GM08714 (cell line): ENCODE measurements around the gene KBTBD13.
"Not testable (repeated sequence)": the region's sequence is repeated elsewhere in the genome, so short reads cannot be mapped to it uniquely, and the experiment has no call there.

Experiments used
- H3K4me3 ChIP-seq: fragments of 200-500 bp; sonication (Bioruptor generic); 2 replicates; pipeline ENCODE4 v1.5.1; 2014; ENCODE audit warnings: mild to moderate bottlenecking, low read length, inconsistent platforms
- ZNF274 ChIP-seq: IDR thresholded peaks from 2 replicates; pipeline ENCODE4 v1.6.1; 2012; ENCODE audit warnings: mild to moderate bottlenecking, low read depth, low read length

KBTBD13 gene

GRCh38 chr15:65085207-65085753 is 8.7 kb downstream of the KBTBD13 start:
- no peak for TF ChIP-seq ZNF274
- H3K4me3 ChIP-seq, result no peak overlapping the region

DNA sequence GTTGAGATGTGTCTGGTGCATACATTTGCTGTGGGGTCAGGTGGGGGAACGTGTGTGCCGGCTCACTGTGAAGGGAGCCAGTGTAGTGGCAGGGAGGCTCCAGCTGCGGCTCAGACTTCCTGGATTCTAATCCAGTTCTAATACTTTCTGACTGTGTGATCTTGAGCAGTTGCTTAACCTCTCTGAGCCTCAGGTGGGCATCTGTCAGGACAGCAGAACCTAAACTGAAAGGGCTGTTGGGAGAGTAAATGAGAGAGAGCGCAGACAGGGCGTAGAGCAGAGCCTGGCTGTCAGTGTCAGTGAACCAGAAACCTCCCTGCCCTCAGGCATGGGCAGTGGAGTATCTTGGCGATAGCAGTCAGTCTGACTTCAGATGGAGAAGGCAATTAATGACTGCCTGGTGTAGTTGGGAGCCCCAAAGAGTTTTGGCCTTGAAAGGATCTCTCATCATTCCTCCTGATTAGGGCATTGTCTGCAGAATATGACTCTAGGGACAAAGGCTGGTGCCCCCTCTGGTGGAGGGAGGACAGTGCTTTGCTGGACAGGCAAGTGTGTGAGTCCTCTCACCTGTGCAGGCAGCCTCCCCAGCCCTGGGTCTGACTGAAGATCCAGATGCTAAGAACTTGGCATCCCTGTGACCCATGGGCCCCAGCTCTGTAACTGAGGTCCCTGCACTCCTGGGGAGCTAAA is 9.6 kb downstream of the KBTBD13 start:
- no peak for TF ChIP-seq ZNF274
- H3K4me3 ChIP-seq, result no peak overlapping the region

GRCh38 chr15:65086680-65087111 is 10.2 kb downstream of the KBTBD13 start:
- TF ChIP-seq ZNF274, result no peak
- no peak overlapping the region for H3K4me3 ChIP-seq

GRCh38 chr15:65087411-65087810 is 10.9 kb downstream of the KBTBD13 start:
- no peak for TF ChIP-seq ZNF274
- no peak overlapping the region for H3K4me3 ChIP-seq

- no peak overlapping the region for H3K4me3 ChIP-seq
- TF ChIP-seq ZNF274, result no peak
Measured at GRCh38 chr15:65087873-65088642, 11.5 kb downstream of the KBTBD13 start.

GRCh38 chr15:65088643-65089021 is 12.1 kb downstream of the KBTBD13 start:
- H3K4me3 ChIP-seq, result no peak overlapping the region
- TF ChIP-seq ZNF274, result no peak

GRCh38 chr15:65089206-65089824 is 12.8 kb downstream of the KBTBD13 start:
- H3K4me3 ChIP-seq, result no peak overlapping the region
- no peak for TF ChIP-seq ZNF274

DNA sequence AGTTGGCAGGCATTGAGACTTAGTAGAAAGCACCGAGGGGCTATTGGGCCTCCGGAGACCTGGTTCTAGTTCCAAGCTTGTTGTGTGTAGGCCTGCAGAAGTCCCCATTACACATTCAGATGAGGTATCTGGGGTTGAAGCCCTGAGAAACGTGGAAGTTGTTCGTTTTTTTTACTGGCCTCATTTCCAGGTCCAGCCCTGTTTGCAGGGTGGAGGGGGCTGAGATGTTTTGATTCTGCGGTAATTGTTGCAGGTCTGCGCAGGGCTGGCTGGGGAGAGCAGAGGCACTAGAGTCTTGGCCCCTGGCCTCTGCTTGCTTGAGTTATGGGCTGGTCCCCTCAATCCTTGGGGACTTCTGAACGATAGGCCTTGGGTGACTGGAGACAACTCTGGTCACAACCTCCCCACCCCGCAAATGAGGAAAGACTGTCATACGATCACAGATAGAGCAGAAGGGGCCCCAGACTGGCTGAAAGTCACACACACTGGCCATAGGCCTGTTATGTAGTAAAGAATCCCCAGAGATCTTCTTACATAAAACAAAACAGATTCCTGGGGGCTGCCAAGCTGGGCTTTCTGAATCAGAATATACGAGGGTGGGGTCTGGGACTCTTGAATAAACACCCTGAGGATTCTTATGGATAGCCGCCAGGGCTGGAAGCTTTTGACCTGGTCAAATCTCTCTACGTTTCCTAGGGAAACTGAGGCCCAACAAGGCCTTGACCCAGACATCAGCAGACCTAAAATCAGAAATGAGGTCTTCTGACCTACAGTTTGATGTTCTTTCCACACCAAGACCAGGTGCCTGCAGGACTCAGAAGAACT is 15.6 kb downstream of the KBTBD13 start:
- H3K4me3 ChIP-seq, result no peak overlapping the region
- TF ChIP-seq ZNF274, result no peak

DNA sequence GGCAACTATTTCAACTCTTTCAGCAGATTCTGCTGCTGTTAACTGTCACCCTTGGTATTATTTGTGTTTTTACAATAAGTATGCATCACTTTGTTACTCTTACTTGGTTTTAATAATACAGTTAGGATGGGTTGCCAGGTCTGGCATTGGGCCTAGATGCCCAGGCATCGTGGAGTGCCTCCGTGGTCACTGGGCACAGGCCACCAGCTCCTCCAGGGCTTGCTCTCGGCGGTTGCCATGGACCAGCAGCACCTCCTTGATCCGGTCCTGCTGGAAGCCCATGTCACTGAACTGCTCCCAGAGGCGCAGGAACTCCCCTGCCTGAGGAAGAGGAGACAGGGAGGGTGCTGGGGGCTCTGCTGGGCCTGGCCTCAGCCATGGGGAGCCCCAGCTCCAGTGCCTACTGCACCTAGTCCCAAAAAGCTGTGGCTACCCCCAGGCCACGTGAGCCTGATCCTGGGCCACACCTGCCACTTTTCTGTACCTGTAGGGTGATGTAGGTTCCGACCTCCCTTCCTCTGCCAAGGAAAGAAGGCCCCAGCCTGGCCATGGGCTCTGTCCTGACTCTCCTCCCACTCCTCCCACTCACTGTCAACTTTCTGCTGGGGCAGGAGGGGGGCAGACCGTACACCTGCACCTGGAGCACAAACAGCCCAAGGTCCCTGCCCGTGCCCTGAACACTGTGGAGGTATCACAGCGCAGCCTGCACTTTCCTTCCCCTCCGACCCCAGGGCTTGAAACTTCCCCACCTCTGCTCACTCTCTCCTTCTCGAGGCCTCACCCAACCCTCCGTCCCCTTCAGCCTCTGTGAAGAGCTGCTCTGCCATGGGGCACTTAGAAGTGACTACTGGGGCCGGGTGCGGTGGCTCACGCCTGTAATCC is 16.6 kb downstream of the KBTBD13 start:
- TF ChIP-seq ZNF274, result no peak
- H3K4me3 ChIP-seq, result no peak overlapping the region

DNA sequence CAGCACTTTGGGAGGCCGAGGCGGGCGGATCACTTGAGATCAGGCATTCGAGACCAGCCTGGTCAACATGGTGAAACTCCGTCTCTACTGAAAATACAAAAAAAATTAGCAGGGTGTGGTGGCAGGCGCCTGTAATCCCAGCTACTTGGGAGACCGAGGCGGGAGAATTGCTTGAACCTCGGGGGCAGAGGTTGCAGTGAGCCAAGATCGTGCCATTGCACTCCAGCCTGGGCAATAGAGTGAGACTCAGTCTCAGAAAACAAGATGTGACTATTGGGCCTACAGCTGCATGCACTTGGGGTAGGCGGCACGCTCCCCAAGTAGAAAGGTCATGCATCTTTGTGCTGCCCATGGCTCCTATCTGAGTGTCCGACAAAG is 17.2 kb downstream of the KBTBD13 start:
- H3K4me3 ChIP-seq, result not testable (repeated sequence)

DNA sequence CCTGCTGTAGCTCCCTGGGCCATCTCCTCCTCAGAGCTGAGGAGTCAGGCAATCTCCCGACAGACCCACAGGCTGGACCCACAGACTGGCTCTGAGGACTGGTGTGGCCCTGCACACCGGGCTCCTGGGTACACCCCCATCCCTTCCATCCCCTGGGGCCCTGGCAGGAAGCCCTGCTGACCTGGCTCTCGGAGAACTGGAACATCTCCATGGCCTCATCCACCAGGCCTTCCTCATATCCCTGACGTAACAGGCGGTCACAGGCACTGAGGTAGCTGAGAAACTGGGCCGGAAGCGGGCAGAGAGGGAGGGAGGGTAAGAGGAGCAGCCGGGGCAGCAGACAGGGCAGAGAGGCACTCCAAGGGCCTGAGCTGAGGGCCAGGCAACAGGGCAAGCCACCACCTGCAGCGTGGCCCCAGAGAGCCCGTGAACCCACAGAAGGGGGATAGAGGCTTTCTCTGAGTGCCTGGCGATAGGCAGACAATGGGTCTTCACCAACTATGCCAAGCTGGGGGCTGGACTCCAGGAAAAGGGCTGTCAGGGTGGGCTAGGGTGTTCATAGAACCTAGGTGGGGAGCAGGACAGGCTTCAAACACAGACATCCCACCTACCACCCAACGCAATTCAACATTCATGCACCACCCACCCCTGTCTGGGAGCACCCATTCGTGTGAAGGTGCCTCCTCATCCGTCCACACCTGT is 17.9 kb downstream of the KBTBD13 start:
- TF ChIP-seq ZNF274, result no peak
- no peak overlapping the region for H3K4me3 ChIP-seq

GRCh38 chr15:65095011-65095746 is 18.6 kb downstream of the KBTBD13 start:
- no peak overlapping the region for H3K4me3 ChIP-seq
- TF ChIP-seq ZNF274, result no peak
